CD1c-positive myeloid dendritic cell (primary cell): Measurements from ENCODE around the gene DACH1.
"Not testable (repeated sequence)": the region's sequence is repeated elsewhere in the genome, so short reads cannot be mapped to it uniquely, and the experiment has no call there.

ENCODE experiments used
- DNase-seq: peaks from one replicate; pipeline ENCODE4 v3.0.0-alpha.2; 2016; ENCODE audit errors: extremely low spot score

Gene DACH1

DNA sequence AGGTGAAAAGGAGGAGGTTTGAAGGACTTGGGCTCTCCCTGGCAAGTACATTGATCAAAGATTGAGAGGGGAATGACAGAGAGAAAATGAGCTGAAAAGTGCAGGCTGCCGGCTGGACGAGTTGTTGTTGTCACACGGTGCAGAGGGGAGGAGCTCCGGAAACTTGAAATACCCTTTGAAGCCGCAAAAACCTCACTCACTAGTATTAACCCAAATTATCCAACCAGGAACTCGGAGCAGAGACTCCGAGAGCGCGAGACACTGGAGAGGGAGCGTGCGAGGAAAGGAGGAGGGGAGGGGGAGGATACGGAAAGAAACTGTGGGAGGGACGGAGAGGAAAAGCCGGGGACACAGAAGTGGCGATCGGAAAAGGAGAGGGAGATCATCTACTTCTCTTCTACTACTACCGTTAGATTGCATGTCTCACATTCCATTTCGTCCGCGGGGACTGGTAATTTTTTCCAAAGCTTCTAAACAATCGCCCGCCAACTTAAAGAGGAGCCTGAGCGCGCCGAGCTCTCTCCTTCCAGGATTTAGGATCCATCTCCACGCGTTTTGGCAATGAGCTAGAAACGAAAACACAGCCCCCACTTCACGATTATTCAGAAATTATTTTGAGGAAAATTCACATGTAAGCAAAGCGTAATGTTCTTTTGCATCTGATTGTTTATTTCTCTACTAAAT, at the start of gene DACH1:
Gene DACH1, minus strand, starts transcription at position 74 of the 684 bp plus-strand sequence.
- peak; percentile 46 for DNase-seq

DNA sequence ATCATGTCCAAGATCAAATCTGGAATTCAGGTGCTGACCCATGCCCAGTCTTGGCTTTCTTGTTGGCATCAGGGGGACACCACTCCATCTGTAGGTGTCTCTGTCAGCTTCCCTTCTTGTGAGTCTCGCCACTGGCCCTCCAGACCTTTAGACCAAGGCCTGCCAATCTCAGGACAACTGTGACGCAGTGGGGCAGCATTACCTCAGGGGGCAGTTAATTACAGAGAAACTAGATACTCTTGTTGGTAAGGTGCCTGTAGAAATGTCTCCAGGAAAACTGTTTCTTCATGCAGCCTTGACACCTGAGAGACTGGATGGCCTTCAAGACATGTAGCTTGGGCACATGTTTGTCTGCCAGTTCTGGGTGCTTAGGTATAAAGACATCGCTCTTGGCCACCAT, 46.7 kb upstream of the DACH1 start:
- no peak for DNase-seq

DNA sequence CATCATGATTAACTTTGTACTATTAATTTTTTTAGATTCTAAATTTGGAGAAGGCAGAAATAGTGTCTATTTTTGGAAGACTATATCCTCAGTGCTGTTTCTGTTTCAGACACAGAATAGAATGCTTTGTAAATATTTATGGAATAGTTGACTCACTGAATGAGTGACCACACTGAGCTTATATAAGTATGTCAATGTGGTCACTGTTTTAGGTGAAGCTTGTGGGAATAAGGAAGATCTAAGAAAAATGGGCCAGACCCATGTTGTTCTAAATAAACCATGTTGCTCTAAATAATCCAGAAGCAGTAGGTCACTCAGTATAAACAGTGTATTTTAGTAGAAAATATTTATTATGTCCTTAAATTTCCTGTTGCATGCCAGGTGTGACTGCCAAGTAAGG, 45.5 kb upstream of the DACH1 start:
- no peak for DNase-seq

DNA sequence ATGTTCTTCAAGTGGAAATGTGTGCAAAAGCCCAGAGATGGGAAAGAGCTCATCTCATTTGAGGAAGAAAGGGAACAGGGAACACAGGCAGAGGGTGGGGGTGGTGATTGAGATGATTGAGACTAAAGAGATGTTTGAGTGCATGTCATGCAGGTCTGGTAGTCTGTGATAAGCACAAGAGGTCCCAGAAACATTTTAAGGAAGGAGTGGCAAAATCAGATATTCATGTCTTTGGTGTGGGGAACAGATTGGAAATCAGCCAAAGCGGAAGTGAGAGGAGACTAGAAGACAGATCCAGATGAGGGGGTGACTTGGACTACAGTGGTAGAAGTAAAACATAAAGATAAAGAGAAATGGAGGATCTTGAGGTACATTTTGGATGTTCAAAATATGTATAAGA, 39.4 kb upstream of the DACH1 start:
- DNase-seq, result no peak

DNA sequence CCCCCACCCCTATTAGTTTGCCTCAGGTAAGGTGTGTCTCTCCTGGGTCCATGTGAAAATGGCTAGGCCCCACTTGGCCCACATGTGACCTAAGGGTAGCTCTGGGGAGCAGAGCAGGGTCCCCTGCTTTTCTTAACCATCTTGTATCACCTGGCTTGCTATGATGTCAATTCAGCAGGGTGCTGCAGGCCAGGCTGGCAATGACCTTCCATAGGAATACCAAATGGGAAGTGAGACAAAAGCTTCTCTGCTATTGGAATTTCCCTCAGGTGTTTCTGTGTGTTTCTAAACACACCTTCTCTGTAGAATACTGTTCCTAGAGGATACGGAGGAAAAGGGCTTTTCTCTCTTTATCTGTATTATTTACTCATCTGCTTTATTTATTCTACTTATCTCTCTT, 35.7 kb upstream of the DACH1 start:
- DNase-seq, result no peak

DNA sequence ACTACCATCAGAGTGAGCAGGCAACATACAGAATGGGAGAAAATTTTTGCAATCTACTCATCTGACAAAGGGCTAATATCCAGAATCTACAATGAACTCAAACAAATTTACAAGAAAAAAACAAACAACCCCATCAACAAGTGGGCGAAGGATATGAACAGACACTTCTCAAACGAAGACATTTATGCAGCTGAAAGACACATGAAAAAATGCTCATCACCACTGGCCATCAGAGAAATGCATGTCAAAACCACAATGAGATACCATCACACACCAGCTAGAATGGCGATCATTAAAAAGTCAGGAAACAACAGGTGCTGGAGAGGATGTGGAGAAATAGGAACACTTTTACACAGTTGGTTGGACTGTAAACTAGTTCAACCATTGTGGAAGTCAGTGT, 26.5 kb upstream of the DACH1 start:
- DNase-seq, result not testable (repeated sequence)

DNA sequence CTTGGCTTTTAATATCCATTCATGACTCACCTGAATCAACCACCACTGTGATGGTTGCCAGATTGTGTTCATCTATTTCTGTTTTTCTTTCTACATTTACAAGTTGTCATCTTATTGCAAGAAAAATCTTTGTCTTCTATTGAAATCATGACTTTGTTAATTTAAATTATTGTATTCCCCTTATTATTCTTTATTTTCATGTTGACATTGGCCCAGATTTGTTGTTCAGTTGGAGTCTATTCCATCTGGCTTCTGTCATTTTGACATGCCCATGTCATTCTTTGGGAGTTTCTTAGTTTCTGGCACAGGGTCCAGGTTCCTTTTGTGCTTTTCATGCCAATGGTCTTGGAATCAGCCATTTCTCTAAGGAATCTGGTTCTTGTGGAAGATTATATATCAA, 19.9 kb upstream of the DACH1 start:
- DNase-seq, result no peak

DNA sequence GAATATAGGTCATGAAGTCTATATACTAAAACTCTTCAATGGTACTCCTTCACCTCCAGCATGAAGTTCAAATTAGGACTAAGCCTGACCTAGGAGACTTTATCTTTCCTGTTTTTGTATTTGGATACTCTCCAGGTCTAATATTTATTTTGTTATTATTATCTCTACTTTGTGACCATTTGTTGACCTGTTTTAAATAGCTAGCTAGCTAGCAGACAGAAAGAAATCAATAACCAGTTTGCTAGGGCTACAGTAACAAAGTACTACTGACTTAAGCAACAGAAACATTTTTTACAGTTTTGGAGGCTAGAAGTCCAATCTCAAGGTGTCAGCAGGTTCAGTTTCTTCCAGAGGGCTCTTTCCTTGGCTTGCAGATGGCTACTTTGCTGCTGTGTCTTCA, 15.1 kb upstream of the DACH1 start:
- DNase-seq, result no peak

DNA sequence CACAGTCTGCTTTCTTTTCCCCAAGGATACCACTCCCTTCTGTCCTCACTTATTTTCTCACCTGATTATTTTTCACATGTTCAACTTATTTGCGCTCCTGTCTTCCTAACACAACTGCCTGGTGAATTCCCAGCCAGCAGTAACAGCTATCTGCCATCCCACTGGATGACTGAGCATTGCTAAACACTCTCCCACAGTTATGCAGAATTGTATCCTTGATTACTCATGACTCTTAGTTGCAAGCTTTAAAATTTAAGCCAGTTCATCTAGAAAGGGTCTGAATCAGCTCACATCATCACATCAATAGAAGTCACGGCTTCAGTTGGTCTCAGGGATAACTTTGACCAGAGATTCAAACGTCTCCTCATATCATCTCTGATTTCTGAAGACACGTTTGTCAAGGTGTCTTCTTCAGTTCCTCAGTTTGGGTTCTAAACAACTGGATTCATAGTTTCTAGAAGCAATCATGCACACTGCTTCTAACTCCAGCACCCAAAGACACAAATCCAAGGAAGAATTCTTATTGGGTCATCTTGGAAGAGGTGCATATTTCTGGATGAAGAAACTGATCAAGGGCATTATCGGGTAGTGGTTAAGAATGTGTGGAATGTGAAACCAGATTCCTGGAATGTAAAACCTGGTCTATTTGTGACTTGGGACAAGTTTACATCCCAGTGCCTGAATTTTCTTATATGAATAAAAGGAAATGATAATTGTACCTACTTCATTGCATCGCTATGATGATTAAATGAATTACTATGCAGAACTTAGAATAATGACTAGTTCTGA, 13.9 kb upstream of the DACH1 start:
- DNase-seq, result no peak

DNA sequence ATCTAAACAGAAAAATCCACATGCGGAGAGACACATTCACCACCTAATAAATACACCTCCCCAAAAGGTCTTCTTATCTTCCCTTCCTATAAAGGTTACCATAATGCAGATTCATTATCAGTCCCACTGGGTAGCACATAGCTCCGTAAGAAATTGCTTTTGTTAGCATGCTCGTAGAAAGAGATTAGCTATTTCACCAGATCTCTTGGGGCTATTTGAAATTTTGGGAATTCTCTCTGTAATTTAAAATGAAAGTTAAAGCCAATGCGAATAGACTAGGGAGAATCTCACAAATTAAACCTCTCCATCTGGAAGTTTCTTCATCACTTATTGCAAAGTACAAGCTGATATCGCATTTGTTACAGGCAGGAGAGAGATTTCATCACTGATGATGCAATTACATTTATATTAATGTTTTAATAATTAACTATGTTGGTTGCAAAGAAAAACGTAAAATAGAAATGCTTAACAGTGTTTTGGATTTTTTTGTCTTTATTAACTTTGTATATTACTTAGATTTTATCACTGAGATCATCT, 12.9 kb upstream of the DACH1 start:
- DNase-seq, result no peak

DNA sequence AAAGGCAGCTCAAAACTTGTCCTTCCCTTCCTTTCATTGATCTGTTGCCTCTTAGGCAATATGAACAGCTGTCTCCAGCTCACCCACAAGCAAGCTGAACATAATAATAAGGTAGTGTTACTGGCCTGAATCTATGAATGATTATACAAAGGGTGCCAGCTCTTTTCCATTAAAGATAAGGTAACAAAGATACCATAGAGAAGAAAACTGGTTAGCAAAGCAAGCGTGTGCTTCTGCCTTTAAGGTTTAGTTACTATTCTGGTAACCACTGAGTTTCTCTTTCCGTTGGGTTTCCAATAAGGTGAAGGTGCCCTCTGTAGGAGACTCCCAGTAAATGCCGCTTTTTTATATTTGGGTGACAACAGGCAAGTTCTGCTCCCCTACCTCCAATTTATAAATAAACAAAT, 12.1 kb upstream of the DACH1 start:
- DNase-seq, result peak; percentile 57

DNA sequence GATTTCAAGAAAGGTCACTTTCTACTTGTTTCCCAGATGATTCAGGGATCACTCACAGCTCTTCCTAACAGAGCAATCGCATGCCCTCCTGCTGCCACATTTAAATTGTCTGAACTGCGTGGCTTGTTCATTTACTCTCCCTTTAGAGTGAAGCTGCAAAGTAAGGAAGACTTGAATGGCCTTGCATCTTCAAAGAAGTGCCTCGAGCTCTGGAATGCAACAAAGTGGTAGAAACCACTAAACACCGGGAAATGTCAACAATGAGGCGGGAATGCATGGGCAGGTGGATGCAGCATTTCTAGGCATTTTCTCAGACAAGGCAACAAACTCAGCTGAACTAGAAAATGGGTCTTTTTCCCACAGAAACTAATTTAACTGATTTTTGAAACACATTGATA, 10.3 kb upstream of the DACH1 start:
- DNase-seq, result no peak

DNA sequence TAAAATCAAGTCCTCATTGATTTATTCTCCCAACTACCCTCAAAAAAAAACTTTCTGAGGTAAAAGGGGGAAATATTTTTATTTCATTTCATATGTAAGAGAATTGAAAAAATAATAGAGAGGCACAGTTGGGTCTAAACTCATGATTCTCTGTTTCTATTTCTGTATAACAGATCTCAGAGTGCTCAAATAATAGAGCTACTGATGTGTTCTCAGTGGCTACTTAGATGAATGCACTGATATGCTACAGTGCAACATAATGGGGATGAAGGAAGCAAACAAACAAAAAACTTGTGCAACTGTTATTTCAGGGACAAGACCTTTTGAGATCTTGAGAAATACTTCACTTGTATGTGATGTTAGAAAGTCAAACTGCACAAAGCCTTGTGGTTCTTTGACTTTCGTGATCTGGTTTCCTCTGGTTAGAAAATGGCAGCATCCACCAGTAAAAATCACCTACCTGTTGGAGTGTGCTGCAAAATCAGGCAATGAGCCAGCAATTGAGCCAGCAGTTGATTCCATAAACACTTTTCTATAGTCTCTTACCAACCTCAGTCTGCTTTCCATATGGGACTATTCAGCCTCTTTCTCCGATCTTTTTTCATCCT, 9.7 kb upstream of the DACH1 start:
- no peak for DNase-seq

DNA sequence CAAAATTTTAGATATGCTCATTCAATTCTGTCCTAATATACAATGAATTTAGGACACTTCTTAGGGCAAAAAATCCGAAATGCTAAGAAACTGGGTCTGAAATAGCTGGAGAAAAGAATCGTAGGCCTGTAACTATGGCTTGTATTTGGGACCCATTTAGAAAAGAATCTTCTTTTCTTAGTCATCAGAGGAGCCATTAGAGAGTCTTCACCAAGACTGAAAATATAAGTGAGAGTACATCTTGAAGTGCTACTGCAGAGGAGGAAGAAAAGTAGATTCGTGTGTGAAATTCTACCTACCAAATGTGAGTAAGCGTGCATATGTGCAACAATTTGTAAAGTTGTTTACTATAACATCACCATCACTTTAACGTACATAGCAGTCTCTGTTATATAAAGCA, 8.8 kb upstream of the DACH1 start:
- DNase-seq, result no peak

DNA sequence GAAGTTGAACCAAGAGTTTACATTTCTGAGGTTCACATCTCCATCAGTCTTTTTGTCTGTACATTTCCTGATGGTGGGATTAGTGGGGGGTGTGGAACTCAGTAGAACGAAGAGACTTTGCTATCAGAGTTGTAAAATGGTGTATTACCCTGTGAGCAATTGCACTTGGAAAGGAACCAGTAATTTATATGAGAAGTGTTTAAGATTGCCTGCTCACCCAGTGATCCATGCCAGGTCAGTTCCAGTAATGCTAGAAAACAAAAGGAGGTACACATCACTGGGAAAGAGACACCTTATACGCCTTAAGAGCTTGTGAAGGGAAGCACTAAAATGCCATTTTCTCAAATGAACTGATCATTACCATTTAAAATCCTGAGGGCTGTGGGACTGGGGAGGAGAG, 7.5 kb upstream of the DACH1 start:
- no peak for DNase-seq

DNA sequence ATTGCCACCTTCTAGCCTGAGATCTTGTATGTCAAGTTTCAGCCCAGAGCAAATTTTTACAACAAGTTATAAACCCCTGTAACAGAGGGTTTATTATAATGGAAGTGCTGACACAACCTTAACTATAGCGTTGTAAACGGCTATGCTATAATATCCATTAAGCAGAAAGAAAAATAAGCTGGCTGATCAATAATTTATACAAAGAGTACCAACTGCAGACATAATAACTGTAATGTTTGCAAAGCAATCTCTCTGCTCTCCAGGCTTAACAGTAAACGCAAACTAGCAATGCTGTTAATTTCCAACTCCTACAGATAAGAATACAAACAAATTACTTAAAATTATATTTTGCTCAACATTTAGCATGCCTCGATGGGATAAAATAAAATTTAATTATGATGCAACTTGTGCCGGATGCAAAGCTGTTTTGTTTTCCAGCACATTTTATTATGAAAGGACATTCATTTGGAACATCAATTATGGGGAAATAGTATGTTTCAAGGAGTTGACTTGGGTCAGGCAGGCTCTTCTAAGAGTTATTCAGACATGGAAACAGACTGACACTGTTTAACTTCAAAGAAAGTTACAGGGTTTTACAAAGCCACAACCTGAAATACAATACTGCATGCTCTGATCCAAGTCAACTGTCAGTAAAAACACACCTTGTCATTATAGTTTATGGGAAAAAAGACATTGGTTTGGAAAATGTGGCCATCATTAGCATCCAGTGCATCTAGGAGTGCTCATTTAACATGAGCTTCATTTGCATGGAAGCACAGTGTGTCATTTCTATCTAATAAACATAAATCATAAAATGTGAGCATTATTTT, 6.6 kb upstream of the DACH1 start:
- DNase-seq, result no peak

DNA sequence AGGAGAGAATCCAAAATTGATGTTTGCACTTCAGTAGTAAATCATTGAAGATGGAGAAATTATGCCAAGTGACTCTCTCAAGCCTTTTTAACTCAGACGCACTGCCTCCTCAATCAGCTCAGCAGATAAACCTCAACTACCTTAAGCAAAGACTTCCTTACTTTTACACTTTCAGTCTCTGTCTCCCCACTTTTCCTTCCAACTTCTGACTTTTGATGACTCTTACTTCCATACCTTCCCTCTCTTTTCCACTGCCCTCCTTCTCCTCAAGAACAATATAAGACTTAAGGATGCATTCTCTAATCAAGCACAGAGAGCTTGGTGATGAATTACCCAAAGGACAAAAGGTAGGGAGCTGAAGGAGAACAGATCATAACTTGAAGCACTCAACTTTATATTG, 4.8 kb upstream of the DACH1 start:
- DNase-seq, result no peak

DNA sequence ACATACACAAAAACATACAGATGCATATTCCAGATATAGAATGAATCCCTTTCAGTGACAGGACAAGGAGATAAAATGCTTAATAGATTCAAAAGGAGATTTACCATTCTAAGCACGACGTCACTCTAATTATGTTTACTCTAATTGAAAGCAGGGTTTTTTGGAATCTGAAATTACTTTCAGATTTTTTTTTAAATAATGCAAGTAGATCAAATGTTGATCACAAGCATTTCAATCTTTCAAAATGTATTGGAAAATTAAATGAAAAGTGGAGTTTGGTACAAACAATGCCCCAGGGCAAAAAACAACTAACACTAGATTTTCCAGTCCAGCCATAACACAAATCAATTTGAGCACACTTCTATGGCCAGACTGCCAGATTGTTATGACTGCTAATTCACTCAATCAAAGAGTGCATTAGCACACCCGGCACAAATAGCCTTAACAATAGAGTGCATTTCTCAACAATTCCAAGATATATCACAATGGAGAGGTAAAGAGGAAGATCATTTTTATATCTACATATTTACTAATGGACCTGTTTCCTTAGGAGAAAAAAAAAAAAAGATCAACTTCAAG, 4.3 kb upstream of the DACH1 start:
- no peak for DNase-seq

DNA sequence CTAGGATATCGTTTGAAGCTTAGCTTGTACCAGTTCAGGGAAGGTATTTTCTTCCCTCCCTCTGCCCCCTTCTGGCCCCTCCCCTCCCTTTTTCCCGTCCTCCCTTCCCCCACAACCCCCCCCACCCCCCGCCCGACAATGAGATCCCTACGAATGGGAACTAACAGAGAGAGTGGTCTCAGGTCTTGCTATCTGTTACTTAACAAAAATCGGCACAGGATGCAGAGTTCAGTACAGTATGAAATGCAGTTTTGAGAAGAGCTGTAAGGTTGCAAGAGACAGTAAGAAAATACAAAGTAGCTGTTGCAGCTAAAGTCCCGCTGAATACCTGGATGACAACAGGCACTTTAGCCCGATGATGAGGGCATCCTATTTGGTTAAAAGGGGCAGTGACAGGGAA, 3.1 kb upstream of the DACH1 start:
- DNase-seq, result no peak

DNA sequence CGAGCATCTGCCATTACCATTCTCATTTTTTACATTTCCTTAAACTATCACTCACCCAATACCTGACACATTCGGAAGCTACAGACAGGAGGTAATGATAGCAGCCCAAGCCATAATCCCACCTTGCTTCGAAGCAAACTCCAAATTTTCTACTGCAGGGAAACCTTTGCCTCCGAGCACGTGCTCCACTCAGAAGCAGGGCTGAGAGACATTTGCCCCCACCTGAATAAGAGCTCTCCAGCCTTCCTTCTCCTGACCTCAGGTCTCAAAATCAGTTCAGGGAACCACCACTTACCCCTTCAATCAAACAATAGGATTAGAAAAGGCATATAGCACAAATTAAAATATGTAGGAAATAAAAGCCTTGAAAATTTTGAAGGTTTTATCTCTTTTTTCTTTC, 2.3 kb upstream of the DACH1 start:
- DNase-seq, result no peak

DNA sequence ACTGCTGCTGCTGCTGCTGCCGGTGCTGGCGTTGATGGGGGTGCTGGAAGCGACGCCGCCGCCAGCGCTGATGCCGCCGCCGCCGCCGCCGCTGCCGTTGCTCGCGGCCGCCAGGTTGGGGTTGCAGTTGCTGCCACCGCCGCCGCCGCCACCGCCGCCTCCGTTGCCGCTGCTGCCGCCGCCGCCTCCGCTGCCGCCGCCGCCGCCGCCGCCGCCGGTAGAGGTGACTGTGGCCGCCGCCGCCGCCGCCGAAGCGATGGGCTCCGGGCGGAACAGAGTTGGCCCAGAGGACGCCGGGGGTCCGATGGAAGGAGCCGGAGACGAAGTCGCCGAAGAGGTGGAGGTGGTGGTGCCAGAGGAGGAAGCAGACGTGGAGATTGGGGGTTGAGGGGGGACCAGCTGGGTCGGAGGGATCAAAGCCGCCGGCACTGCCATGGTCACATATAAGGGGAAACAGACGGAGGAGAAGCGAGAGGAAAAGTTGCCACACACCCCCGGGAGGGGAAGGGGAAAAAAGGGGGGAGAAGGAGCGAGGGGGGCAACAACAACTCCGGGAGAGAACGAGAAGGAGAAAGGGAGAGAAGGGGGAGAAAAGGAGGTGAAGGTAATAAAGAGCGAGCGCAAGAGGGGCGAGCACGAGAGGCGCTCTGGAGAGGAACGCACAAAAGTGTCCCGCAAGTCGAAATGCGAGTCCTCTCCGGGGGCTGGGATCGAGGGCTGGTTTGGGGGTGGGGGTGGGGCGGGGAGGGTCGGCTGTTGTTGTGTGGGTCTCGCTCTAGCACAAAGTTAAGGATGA, 471 bp downstream of the DACH1 start:
- DNase-seq, result peak; percentile 12
